ENCODE data around the gene PPP6R2. TPM values are rescaled to one million over a fixed set of nuclear protein-coding genes. Genes with fewer than 3 reads are reported as not detected.

PPP6R2 gene
- total and polyA plus RNA-seq, 8 donors = 24.4 to 243 (median 62.3) TPM

DNA sequence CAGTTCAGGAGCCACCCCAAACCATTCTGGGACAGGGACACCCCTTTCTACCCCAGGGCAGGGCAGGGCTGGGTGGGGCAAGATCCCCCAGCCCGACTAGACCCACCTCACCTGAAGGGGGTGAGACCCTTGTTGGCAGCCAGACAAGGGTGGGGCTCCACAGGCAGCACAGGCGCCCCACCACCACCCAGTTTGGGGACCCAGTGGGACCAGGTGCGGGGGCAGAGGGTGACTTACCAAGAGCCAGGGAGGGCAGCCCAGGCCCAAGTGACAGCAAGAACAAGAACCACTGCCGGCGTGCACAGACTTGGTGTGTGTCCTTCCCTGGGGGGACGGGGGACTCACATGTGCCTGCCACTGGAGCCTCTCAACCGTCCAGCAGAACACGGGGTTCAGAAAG is 140.4 kb downstream of the PPP6R2 start:
- Histone ChIP-seq H3K27ac (peak overlapping the region in 3 of 5 donors; percentile 30 to 74 (median 60)), H3K9me3 (no peaks in the 10 kb centered on the region), H3K27me3 (peaks cover 7 to 92% (median 29%) of the 10 kb centered on the region in 3 donors), H3K4me1 (peaks cover 24 to 51% (median 46%) of the 10 kb centered on the region in 4 donors), H3K4me3 (no peak overlapping the region), H3K36me3 (no peaks in the 10 kb centered on the region)
- TF ChIP-seq, protein P1, sequence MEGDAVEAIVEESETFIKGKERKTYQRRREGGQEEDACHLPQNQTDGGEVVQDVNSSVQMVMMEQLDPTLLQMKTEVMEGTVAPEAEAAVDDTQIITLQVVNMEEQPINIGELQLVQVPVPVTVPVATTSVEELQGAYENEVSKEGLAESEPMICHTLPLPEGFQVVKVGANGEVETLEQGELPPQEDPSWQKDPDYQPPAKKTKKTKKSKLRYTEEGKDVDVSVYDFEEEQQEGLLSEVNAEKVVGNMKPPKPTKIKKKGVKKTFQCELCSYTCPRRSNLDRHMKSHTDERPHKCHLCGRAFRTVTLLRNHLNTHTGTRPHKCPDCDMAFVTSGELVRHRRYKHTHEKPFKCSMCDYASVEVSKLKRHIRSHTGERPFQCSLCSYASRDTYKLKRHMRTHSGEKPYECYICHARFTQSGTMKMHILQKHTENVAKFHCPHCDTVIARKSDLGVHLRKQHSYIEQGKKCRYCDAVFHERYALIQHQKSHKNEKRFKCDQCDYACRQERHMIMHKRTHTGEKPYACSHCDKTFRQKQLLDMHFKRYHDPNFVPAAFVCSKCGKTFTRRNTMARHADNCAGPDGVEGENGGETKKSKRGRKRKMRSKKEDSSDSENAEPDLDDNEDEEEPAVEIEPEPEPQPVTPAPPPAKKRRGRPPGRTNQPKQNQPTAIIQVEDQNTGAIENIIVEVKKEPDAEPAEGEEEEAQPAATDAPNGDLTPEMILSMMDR (IDR thresholded peaks at IDR 0.05) = no peak
- TF ChIP-seq POLR2A (IDR thresholded peaks at IDR 0.05) = no peak
- TF ChIP-seq POLR2AphosphoS5 (IDR thresholded peaks at IDR 0.05) = no peak
- no peak for TF ChIP-seq EP300 (IDR thresholded peaks at IDR 0.05)
- intact Hi-C loops (cut with DNase I; ENCODE audit: low total_unique reads) = no loop called here
- WGBS, 5 donors = 80 to 87% (median 85%) methylated on average over 7 to 8 of the region's 8 CpGs
- DNase-seq = no peak

DNA sequence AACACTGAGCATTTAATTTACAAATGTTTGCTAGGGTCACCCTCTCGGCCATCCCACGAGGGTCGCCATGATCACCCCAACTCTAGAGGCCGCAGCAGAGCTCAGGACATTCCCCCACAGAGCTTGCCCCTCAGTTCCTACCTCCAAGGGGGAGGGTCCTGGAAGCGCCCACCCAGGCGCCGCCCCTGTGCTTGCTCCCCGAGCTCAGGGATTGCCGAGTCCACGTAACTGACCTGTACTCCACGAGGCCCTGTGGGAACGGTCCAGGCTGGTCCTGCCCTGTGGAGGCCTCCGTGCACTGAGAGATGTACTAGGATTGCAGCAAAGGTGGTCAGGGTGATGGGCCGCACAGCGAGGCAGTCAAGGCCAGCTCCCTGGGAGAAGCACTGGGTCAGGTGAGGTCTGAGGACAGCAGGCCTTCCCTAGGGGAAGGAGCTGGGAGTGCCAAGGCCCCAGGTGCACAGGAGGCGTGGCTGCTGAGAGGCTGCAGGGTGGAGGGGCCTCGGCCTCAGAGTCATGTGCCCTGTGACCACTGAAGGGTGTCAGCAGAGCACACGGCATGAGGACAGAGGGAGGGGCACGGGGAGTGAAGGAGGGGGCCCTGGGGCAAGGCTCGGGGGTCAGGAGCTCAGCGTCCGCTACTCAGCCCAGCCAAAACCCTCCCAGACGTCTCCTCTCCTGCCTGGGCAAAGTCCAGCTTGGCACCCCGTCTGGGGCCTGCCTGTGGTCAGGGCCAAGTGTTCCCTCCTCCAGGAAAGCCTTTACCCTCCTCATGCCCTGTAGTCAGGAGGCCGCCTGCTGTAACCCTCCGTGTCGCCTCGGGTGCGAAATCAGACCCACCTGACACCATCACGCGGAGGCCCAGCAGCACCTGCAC is 141.1 kb downstream of the PPP6R2 start:
- 45 to 72% (median 56%) methylated on average over 23 to 31 of the region's 31 CpGs for WGBS, 5 donors
- H3K4me1 ChIP-seq = peaks cover 24 to 51% (median 46%) of the 10 kb centered on the region in 4 donors
- H3K9me3 ChIP-seq = no peaks in the 10 kb centered on the region
- intact Hi-C loops (cut with DNase I; ENCODE audit: low total_unique reads) = no loop called here
- TF ChIP-seq POLR2AphosphoS5 (IDR thresholded peaks at IDR 0.05) (no peak), POLR2A (IDR thresholded peaks at IDR 0.05) (no peak), EP300 (IDR thresholded peaks at IDR 0.05) (no peak)
- TF ChIP-seq, protein P1 (IDR thresholded peaks at IDR 0.05) = no peak
- peak overlapping the region in 4 of 5 donors; percentile 30 to 74 (median 56) for H3K27ac ChIP-seq
- peaks cover 7 to 91% (median 29%) of the 10 kb centered on the region in 3 donors for H3K27me3 ChIP-seq
- DNase-seq = peak; percentile 81 to 90
- no peaks in the 10 kb centered on the region for H3K36me3 ChIP-seq
- no peak overlapping the region for H3K4me3 ChIP-seq

DNA sequence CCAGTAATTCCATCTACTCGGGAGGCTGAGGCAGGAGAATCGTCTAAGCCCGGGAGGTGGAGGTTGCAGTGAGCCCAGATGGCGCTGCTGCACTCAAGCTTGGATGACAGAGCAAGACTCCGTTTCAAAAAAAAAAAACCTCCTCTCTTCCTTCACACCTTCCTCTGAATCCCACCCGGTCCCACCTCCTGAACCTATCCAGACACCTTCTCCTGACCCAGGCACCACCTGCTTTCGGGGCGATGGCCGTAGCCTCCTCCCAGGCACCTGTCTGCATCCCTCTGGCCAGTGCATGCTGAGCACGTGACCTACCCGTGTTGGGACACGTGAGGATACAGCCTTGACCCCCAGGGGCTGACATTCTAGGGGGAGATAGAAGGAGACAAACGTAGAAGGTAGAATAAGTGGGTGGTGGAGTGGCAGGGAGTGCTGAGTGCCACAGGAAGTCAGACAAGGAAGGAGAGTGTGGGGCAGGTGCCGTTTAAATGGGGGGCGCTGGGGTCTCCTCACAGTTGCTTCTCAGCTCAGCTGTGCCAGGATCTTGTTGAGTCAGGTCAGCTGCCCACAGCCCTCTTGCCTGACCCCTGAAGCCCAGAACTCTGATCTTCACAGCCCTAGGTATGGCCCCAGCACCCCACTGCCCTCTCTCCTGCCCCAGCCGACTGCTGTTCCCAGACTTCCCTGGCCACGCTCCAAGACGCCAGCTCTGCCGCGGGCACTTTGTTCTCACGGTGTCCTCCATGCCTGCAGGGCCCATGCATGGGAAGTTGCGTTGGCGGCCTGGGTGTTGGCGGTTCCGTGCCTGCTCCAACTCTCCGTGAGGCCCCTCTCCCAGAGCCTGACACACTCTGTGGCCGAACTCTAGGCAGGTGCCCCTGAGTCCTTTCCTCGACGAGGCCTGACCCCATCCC is 142.3 kb downstream of the PPP6R2 start:
- peak overlapping the region in 3 of 5 donors; percentile 12 to 74 (median 60) for H3K27ac ChIP-seq
- H3K27me3 ChIP-seq = peaks cover 7 to 85% (median 25%) of the 10 kb centered on the region in 3 donors
- H3K9me3 ChIP-seq = no peaks in the 10 kb centered on the region
- 46 to 55% (median 50%) methylated on average over 29 of the region's 29 CpGs for WGBS, 5 donors
- no peak overlapping the region for H3K4me3 ChIP-seq
- DNase-seq = peak in 1 of 2 donors; percentile 86
- TF ChIP-seq POLR2A (IDR thresholded peaks at IDR 0.05) (no peak), EP300 (IDR thresholded peaks at IDR 0.05) (no peak), POLR2AphosphoS5 (IDR thresholded peaks at IDR 0.05) (no peak)
- TF ChIP-seq, protein P1 (IDR thresholded peaks at IDR 0.05) = no peak
- H3K4me1 ChIP-seq = peaks cover 24 to 51% (median 46%) of the 10 kb centered on the region in 4 donors
- H3K36me3 ChIP-seq = no peaks in the 10 kb centered on the region
- intact Hi-C loops (cut with DNase I; ENCODE audit: low total_unique reads) = no loop called here
